Tongue (tissue), 2 donors: Measurements from ENCODE around the gene MTNR1B. TPM values are rescaled to one million over a fixed set of nuclear protein-coding genes. Genes with fewer than 3 reads are reported as not detected.
A peak's percentile ranks its signal among the peaks of the same experiment; 100 is the strongest.

Experiments used
- DNase-seq: peaks from one replicate; pipeline ENCODE4 v3.0.0-alpha.2; 2015
- total RNA-seq: library from RNA; depleted of rRNA; stranded (reverse); fragments of >200 nt; gene quantifications from one replicate; pipeline ENCODE4 v1.2.3, GENCODE V29; 2014

MTNR1B gene
- not detected for total RNA-seq

- DNase-seq, result peak; percentile 21
Observed at GRCh38 chr11:92969634-92970347, at the start of gene MTNR1B. TSS of gene MTNR1B (plus strand) at chr11:92969651. CDS start at chr11:92969726, 75 bp downstream.

- peak; percentile 51 for DNase-seq
Observed at GRCh38 chr11:92920331-92920730, 49.1 kb upstream of the MTNR1B start.

DNA sequence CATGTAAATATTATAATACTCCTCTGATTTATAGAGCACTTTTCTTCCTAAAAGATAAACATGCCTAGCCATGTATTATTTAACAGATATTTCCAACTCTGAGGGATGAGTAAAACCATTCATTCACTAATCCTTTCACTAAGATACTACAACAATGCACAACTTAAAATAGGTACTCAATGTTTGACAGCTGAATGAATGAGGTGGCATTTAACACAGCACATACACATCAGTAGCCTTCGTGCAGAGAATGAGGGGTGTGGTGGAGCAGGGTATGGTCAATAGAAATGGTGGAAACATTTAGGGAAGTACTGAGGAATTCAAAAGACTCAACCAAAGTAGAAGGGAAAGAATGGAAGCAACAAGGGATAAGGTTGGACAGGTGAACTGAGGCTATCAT lies 46.7 kb upstream of the MTNR1B start:
- no peak for DNase-seq

GRCh38 chr11:92929246-92929645 lies 40.2 kb upstream of the MTNR1B start:
- no peak for DNase-seq

- DNase-seq, result no peak
Observed at GRCh38 chr11:92929653-92930052, 39.8 kb upstream of the MTNR1B start.

DNA sequence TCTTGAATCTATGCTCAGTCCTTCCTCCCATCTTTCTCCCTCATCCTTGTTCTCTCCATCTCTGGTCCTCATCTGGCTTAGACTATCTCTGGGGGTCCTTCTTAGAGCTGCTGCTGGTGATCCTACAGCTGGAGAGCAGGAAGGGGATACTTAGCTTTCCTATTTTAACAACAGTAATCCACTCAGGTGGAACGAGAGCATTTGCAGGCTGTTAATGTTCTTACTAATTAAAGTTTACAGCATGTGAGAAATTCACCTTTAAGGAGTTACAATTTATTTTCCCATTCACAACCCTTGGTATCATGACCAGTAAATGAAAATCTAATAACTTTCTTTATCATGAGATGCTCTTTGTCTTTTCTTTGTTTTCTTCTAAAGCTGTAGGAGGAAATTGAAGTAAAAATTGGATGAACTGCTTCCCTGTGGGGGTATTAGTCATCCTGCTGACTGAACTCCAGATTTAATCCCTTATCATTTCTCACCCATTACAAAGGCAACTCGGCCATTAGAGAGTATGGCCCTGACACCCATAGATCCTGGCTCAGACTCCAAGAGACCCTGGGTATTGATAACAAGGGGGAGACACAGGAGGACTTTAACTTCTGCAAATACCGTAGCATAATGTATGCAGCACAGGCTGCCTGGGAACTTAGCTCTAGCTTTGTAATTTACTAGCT lies 37.6 kb upstream of the MTNR1B start:
- DNase-seq, result no peak

- DNase-seq, result no peak
Observed at GRCh38 chr11:92939305-92939704, 30.1 kb upstream of the MTNR1B start.

GRCh38 chr11:92941676-92942571 lies 27.5 kb upstream of the MTNR1B start:
- DNase-seq, result peak; percentile 64

DNA sequence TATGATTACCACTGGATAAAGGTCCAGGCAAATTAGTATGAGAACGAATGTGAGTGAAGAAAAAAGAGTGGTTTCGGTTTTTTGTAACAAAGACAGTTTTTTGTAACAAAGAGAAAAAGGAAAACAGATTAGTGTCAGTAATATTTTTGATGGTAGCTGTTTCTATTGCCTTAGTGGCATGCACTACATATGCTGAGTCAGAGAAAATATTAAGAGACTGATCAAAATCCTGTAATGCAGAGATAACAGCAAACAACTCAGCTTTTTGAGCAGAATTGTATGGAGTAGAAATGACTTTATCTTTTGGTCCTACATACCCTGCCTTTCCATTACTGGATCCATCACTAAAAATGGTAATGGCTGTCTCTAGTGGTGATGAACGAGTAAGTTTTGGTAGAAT lies 22.7 kb upstream of the MTNR1B start:
- DNase-seq, result no peak

- no peak for DNase-seq
Observed at GRCh38 chr11:92948116-92948515, 21.3 kb upstream of the MTNR1B start.

- DNase-seq, result no peak
Observed at GRCh38 chr11:92954003-92954402, 15.4 kb upstream of the MTNR1B start.

DNA sequence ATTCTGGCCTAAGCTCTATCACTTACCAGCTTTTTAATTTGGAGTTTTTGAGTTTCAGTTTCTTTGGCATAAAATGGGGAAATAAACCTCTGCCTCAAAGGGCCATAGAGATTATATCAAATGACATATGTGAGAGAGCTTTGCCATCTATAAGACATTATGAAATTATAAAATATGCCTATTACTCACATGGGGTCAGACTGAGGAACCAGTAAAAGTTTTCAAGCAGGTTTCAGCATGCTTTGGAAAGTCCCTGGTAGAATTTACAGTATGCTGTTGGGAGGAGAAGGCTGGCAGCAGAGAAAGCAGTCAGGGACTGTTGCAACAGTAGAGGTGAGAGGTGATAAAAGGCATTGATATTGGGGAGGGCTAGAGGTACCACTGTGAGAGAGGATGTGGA lies 13.6 kb upstream of the MTNR1B start:
- no peak for DNase-seq

DNA sequence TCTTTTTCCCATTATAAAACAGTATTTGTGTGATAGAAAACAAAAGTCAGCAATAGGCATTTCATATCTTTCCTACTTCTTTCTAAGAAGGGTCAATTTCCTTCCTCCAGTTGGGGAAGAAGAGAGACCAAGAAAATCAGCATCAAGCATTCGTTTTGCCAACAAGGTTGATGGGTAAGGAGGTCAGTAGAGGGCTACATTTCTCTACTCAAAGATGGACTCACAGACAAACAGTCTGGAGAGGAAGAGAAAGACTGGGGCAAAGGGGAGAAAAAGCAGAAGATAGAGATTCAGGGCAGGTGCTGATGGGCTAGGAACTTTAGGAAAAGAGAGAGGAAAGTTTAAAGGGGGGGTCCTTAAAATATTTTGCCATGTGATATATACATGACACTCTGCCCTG lies 8.6 kb upstream of the MTNR1B start:
- no peak for DNase-seq

- DNase-seq, result no peak
Observed at GRCh38 chr11:92962446-92962845, 7.0 kb upstream of the MTNR1B start.

- DNase-seq, result no peak
Observed at GRCh38 chr11:92964471-92964870, 5.0 kb upstream of the MTNR1B start.

DNA sequence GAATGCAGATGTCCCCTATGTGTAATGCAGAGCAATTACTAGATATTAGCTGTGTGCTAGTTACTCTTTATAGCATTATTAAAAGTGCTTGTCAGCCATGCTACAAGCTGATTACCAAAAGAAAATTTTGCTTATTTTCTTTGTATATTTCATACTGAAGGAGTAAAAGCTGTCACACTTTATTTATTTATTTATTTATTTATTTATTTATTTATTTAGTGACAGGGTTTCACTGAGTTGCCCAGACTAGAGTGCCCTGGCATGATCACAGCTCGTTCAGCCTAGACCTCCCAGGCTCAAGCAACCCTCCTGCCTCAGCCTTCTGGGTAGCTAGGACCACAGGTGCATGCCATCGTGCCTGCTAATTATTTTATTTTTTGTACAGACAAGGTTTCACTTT lies 4.3 kb upstream of the MTNR1B start:
- no peak for DNase-seq

GRCh38 chr11:92967178-92967577 lies 2.3 kb upstream of the MTNR1B start:
- no peak for DNase-seq

DNA sequence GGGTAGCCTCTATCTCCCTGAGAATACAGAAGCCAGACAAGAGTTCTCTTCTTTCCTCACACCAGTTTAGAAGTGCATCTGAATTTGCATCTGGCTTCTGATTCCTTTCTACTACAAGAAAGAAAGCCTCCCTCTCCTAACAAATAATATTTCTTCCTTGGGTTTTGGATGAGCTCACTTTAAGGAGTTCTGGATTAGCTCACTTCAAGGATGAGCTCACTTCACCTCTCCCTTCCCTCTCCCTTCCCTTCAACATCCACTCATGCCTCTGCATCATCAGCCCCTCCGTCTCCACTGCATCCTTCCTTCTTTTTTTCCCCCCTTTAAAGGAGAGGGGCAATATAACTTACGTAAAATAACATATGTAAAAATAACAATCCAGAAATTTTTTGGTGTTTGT lies 1.6 kb upstream of the MTNR1B start:
- DNase-seq, result no peak

GRCh38 chr11:92969293-92969633 lies 188 bp upstream of the MTNR1B start:
- DNase-seq, result no peak

DNA sequence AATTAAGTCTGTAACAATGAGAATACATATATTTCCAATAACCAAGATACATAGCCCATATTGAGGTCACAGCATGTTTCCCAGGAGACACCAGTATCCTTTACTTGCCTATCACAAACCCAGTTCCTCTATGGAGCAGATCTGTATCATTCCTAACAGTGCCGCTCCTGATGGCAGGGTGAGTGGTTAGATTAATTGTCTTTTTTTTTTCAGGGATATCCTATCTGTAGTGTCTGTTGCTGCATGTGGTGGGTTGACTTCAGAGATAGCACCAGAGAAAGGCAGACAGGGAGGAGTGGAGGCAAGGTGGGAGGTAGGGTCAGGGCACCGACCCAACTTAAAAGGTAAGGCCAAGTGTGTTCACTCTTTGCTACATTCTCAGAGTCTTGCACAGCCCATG lies 2.8 kb downstream of the MTNR1B start:
- no peak for DNase-seq

GRCh38 chr11:92975285-92975684 lies 5.8 kb downstream of the MTNR1B start:
- no peak for DNase-seq

- DNase-seq, result no peak
Observed at GRCh38 chr11:92976681-92977080, 7.2 kb downstream of the MTNR1B start.

GRCh38 chr11:92977401-92977800 lies 8.0 kb downstream of the MTNR1B start:
- DNase-seq, result no peak
